GM21423 (cell line): ENCODE data around the gene ST6GALNAC3.
"Not testable (repeated sequence)": the region's sequence is repeated elsewhere in the genome, so short reads cannot be mapped to it uniquely, and the experiment has no call there.

Source experiments
- ATAC-seq: cut with Tn5 transposase; IDR thresholded peaks from one replicate; pipeline ENCODE4 v1.9.1; 2021; ENCODE audit warnings: mild to moderate bottlenecking, moderate library complexity; ENCODE audit not compliant: unreplicated experiment

Gene ST6GALNAC3

DNA sequence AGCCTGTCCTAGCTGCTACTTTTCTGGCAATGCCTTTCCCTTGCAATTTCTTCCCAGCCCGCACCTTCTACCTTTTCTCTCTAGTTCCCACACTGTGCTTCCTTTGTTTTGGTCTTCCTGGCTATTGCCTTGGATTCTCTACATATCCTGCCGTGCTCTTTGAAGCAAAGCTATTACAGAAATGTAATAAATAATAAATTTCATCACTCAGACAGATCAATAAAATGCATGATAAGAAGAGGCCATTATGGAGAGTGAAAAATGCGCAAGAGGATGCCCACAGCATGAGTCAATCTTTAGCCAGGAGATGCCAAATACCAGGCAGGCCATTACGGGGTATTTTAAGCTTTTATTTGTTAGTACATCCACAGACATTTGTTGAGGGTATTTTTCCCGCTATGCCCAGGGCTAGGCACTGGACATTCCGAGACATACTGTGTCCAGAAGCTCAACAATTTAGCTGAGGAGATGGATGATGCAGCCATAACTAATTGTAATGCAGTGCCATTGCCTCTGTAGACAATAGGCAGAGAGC lies 163.6 kb downstream of the ST6GALNAC3 start:
- ATAC-seq = no peak

- ATAC-seq = no peak
Measured at GRCh38 chr1:76239470-76239918, 164.9 kb downstream of the ST6GALNAC3 start.

DNA sequence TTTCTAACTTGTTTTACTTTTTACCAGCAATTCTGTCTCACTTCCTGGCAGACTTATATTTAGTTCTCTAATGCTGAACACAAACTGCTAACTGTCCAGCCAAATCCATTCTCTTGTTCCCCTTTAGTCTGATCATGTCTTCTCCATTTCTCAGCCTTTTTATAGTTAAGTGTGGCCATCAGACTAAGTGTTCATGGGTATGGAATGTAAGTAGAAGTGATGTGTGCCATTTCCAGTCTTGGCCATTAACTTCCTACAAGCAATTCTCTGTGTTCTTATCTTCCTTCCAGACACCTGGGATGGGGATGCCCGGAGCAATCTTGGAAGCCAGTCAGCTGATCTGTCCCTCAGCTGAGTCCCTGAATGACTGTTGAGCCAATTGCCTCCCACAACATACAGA lies 165.8 kb downstream of the ST6GALNAC3 start:
- no peak for ATAC-seq

- ATAC-seq = not testable (repeated sequence)
Measured at GRCh38 chr1:76242587-76242986, 168.0 kb downstream of the ST6GALNAC3 start.

DNA sequence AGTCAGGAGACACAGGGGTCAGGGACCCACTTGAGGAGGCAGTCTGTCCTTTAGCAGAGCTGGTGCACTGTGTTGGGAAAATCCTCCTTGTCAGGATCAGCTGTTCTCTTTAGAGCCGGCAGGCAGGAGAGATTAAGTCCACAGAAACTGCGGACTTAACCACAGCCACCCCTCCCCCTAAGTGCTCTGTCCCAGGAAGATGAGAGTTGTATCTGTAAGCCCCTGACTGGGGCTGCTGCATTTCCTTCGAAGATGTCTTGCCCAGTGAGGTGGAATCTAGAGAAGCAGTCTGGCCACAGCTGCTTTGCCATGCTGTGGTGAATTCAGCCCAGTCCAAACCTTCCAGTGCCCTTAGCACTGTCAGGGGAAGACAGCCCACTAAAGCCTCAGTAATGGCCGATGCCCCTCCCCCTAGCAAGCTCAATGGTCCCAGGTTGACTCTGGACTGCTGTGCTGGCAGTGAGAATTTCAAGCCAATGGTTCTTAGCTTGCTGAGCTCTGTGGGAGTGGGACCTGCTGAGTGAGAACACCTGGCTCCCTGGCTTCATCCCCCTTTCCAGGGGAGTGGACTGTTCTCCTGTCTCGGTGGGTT lies 172.8 kb downstream of the ST6GALNAC3 start:
- ATAC-seq = no peak

DNA sequence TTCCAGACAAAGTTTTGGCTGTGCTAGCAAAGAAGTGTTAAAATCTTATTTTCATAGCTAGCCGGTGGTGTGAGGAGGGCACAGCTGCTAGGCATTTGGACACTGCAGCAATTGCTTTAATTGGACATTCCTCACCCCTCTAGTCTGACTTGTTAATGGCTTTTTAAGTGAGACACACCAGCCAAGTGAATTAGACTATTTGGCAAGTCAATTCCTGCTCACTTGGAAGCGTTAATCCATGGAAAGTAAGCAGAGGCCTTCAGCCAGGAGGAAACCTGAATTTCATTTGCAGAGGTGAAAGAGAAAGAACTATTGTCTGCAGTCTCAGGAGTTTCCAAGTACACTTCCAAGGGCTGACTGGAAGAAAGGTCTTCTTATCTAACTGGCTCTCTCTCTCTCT lies 175.7 kb downstream of the ST6GALNAC3 start:
- ATAC-seq = no peak

GRCh38 chr1:76252431-76252830 lies 177.9 kb downstream of the ST6GALNAC3 start:
- ATAC-seq = no peak

DNA sequence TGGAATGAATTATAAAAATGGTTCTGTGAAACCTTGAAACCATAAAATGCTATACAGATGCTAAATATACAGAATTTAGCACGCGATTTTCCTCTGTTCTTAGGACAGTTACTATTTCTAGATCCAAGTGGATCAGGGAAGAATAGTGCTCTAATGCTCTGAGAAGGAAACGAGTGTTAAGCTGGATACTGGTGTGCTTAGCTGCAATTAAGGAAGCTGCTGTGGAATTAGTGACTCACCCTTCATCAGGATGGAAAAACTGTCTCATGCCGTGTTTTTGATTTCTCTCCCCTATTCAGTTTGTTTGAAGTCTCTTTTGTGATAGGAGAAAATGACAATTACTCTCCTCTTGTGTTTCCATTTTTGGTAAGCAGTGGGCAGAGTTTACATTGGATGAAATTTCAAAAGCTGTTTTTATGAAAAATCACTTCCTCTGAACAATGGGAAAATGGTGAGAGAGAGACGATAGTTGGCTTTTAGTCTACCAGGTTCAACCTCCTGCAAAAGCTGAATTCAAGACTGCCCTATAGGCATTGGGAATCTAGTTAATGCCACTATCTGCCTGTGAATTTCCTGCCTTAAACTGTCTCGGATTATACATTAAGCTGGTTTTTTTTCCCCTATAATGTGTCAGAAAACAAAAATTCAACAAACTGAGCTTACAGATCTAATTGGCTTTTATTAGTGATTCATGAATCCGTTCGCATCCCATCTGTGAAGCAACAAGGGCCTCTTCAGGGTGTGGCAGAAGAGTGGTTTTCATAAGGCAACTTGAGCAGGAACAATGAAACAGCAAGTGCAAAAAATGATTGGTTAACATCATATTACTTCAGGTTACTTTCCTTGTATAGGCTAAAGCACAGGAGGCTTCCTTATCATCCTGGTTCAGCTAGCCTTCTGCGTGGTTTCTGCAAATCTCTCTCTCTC lies 179.8 kb downstream of the ST6GALNAC3 start:
- ATAC-seq = no peak

GRCh38 chr1:76256289-76257223 lies 182.0 kb downstream of the ST6GALNAC3 start:
- no peak for ATAC-seq

DNA sequence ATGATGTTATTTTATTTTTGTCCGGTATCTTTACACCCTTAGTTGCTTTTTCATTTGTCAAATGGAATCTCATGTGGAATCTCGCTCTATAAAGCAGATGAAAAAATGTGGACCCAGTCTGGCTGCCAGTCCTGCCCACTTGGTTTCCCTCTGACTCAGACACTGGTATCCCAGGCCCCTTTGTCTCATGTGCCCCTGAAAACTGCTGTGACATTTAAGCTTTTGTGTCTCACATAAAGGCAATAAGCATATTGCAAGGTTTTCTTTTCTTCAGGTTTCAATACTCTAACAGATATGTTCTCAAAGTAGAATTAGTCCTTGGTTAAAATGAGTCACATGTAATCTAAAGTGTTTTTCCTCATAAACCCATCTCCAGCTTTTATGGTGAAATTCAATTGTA lies 183.3 kb downstream of the ST6GALNAC3 start:
- ATAC-seq = no peak

- ATAC-seq = no peak
Measured at GRCh38 chr1:76259270-76259669, 184.7 kb downstream of the ST6GALNAC3 start.

- no peak for ATAC-seq
Measured at GRCh38 chr1:76260279-76260678, 185.7 kb downstream of the ST6GALNAC3 start.

DNA sequence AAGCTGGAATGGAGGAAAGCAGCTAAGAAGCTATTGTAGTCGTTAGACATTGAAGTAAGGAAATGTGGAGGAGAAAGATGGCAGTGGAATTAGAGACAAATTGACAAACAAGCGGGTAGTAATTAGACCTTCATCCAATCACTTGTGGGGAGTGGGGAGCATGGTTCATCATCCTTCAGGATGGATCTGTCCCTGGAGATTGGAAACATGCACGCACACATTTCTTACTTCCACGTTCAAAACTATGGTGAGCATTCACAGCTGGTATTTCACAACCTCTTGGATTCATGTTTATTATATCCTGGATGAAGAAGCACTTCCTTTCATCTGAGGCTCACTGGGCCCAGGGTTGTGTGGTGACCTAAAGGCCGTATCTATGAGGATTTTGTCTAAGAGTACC lies 188.1 kb downstream of the ST6GALNAC3 start:
- ATAC-seq = no peak

- no peak for ATAC-seq
Measured at GRCh38 chr1:76264642-76265041, 190.1 kb downstream of the ST6GALNAC3 start.

- no peak for ATAC-seq
Measured at GRCh38 chr1:76266762-76267161, 192.2 kb downstream of the ST6GALNAC3 start.

- no peak for ATAC-seq
Measured at GRCh38 chr1:76267631-76268030, 193.1 kb downstream of the ST6GALNAC3 start.

- ATAC-seq = no peak
Measured at GRCh38 chr1:76268341-76268740, 193.8 kb downstream of the ST6GALNAC3 start.

- no peak for ATAC-seq
Measured at GRCh38 chr1:76269155-76269554, 194.6 kb downstream of the ST6GALNAC3 start.

- no peak for ATAC-seq
Measured at GRCh38 chr1:76274302-76274701, 199.8 kb downstream of the ST6GALNAC3 start.

GRCh38 chr1:76274718-76275117 lies 200.2 kb downstream of the ST6GALNAC3 start:
- ATAC-seq = no peak

GRCh38 chr1:76278711-76279100 lies 204.2 kb downstream of the ST6GALNAC3 start:
- ATAC-seq = no peak
